ENCODE data around the gene RCOR3.

GRCh38 chr1:211279340-211279739 lies 20.2 kb downstream of the RCOR3 start:
- TF ChIP-seq CTCF (IDR thresholded peaks at IDR 0.05; ENCODE audit: insufficient read depth, low read length, poor library complexity, severe bottlenecking) (no peak), EZH2phosphoT487 (conservative IDR thresholded peaks at IDR 0.05; ENCODE audit: low read length) (no peak)

All from SU-DHL-6 (cell line).